ENCODE results near the gene IDH3A.

Gene IDH3A

GRCh38 chr15:78206326-78207109 is 57.4 kb downstream of the IDH3A start:
- no peaks in the 10 kb centered on the region for H3K36me3 ChIP-seq (ENCODE audit: control insufficient read depth in 4 of 4, insufficient read depth in 4 of 4, low read length in 3 of 4)
- WGBS (ENCODE audit: insufficient coverage) = 94% methylated on average over 11 of the region's 12 CpGs
- DNase-seq = no peak
- ChIA-PET CTCF (interaction anchor here (0.9 to 3.4 kb wide), 3 partner anchors 11 to 34 kb away, joined by 5 to 24 read pairs (median 5); no protein-coding TSS in a partner anchor), POLR2A (interaction anchor here (0.5 kb wide), 1 partner anchor 55 kb away, joined by 3 read pairs; no protein-coding TSS in a partner anchor)
- no peaks in the 10 kb centered on the region for H3K9me3 ChIP-seq (ENCODE audit: control extremely low read depth in 1 of 5, control insufficient read depth in 4 of 5, insufficient read depth in 2 of 5, low read depth in 1 of 5, low read length in 4 of 5)
- no peaks in the 10 kb centered on the region for H3K27me3 ChIP-seq (replicated peaks in 2 of 5; ENCODE audit: control insufficient read depth in 4 of 5, insufficient read depth in 5 of 5, low read length in 4 of 5)
- no peak overlapping the region for H3K4me3 ChIP-seq (ENCODE audit: control insufficient read depth in 1 of 7, extremely low read depth in 1 of 7, insufficient read depth in 4 of 7, low read depth in 2 of 7, low read length in 6 of 7)
- no peak overlapping the region for H3K27ac ChIP-seq (ENCODE audit: insufficient read depth in 1 of 2, low read depth in 1 of 2, low read length in 2 of 2, poor library complexity in 1 of 2, severe bottlenecking in 2 of 2)
- H3K4me1 ChIP-seq (ENCODE audit: control extremely low read depth in 1 of 4, control insufficient read depth in 4 of 4, insufficient read depth in 4 of 4, low read length in 3 of 4) = peaks cover 0 to 13% (median 5%) of the 10 kb centered on the region in 4 experiments

- no CpG with 5 or more reads among the region's 5 CpGs for WGBS (ENCODE audit: insufficient coverage)
- ChIA-PET POLR2A (interaction anchor here (0.5 kb wide), 1 partner anchor 54 kb away, joined by 3 read pairs; no protein-coding TSS in a partner anchor), CTCF (no interaction called here)
- DNase-seq = no peak
- no peak overlapping the region for H3K4me3 ChIP-seq (ENCODE audit: control insufficient read depth in 1 of 7, extremely low read depth in 1 of 7, insufficient read depth in 4 of 7, low read depth in 2 of 7, low read length in 6 of 7)
- H3K27ac ChIP-seq (ENCODE audit: insufficient read depth in 1 of 2, low read depth in 1 of 2, low read length in 2 of 2, poor library complexity in 1 of 2, severe bottlenecking in 2 of 2) = no peak overlapping the region
- no peaks in the 10 kb centered on the region for H3K36me3 ChIP-seq (ENCODE audit: control insufficient read depth in 4 of 4, insufficient read depth in 4 of 4, low read length in 3 of 4)
- H3K9me3 ChIP-seq (ENCODE audit: control extremely low read depth in 1 of 5, control insufficient read depth in 4 of 5, insufficient read depth in 2 of 5, low read depth in 1 of 5, low read length in 4 of 5) = no peaks in the 10 kb centered on the region
- no peaks in the 10 kb centered on the region for H3K27me3 ChIP-seq (replicated peaks in 2 of 5; ENCODE audit: control insufficient read depth in 4 of 5, insufficient read depth in 5 of 5, low read length in 4 of 5)
- peaks cover 0 to 13% (median 5%) of the 10 kb centered on the region in 4 experiments for H3K4me1 ChIP-seq (ENCODE audit: control extremely low read depth in 1 of 4, control insufficient read depth in 4 of 4, insufficient read depth in 4 of 4, low read length in 3 of 4)
Observed at GRCh38 chr15:78207110-78207458, 57.9 kb downstream of the IDH3A start.

- POLR2A ChIA-PET = no interaction called here
- no peaks in the 10 kb centered on the region for H3K36me3 ChIP-seq (ENCODE audit: control insufficient read depth in 4 of 4, insufficient read depth in 4 of 4, low read length in 3 of 4)
- 96% methylated on average over 6 of the region's 8 CpGs for WGBS (ENCODE audit: insufficient coverage)
- H3K4me3 ChIP-seq (ENCODE audit: control insufficient read depth in 1 of 7, extremely low read depth in 1 of 7, insufficient read depth in 4 of 7, low read depth in 2 of 7, low read length in 6 of 7) = no peak overlapping the region
- DNase-seq = no peak
- peaks cover 0 to 13% (median 7%) of the 10 kb centered on the region in 4 experiments for H3K4me1 ChIP-seq (ENCODE audit: control extremely low read depth in 1 of 4, control insufficient read depth in 4 of 4, insufficient read depth in 4 of 4, low read length in 3 of 4)
- CTCF ChIA-PET = no interaction called here
- H3K27ac ChIP-seq (ENCODE audit: insufficient read depth in 1 of 2, low read depth in 1 of 2, low read length in 2 of 2, poor library complexity in 1 of 2, severe bottlenecking in 2 of 2) = no peak overlapping the region
- H3K27me3 ChIP-seq (replicated peaks in 2 of 5; ENCODE audit: control insufficient read depth in 4 of 5, insufficient read depth in 5 of 5, low read length in 4 of 5) = no peaks in the 10 kb centered on the region
- no peaks in the 10 kb centered on the region for H3K9me3 ChIP-seq (ENCODE audit: control extremely low read depth in 1 of 5, control insufficient read depth in 4 of 5, insufficient read depth in 2 of 5, low read depth in 1 of 5, low read length in 4 of 5)
Observed at GRCh38 chr15:78207641-78208340, 58.6 kb downstream of the IDH3A start.

GRCh38 chr15:78208341-78208844 is 59.2 kb downstream of the IDH3A start:
- H3K4me3 ChIP-seq (ENCODE audit: control insufficient read depth in 1 of 7, extremely low read depth in 1 of 7, insufficient read depth in 4 of 7, low read depth in 2 of 7, low read length in 6 of 7) = no peak overlapping the region
- no peak overlapping the region for H3K27ac ChIP-seq (ENCODE audit: insufficient read depth in 1 of 2, low read depth in 1 of 2, low read length in 2 of 2, poor library complexity in 1 of 2, severe bottlenecking in 2 of 2)
- ChIA-PET POLR2A (no interaction called here), CTCF (no interaction called here)
- no peaks in the 10 kb centered on the region for H3K36me3 ChIP-seq (ENCODE audit: control insufficient read depth in 4 of 4, insufficient read depth in 4 of 4, low read length in 3 of 4)
- H3K4me1 ChIP-seq (ENCODE audit: control extremely low read depth in 1 of 4, control insufficient read depth in 4 of 4, insufficient read depth in 4 of 4, low read length in 3 of 4) = peaks cover 0 to 8% (median 6%) of the 10 kb centered on the region in 4 experiments
- DNase-seq = no peak
- 87% methylated on average over 7 of the region's 8 CpGs for WGBS (ENCODE audit: insufficient coverage)
- H3K27me3 ChIP-seq (replicated peaks in 2 of 5; ENCODE audit: control insufficient read depth in 4 of 5, insufficient read depth in 5 of 5, low read length in 4 of 5) = no peaks in the 10 kb centered on the region
- H3K9me3 ChIP-seq (ENCODE audit: control extremely low read depth in 1 of 5, control insufficient read depth in 4 of 5, insufficient read depth in 2 of 5, low read depth in 1 of 5, low read length in 4 of 5) = no peaks in the 10 kb centered on the region

GRCh38 chr15:78208887-78209645 is 59.9 kb downstream of the IDH3A start:
- Histone ChIP-seq H3K27ac (ENCODE audit: insufficient read depth in 1 of 2, low read depth in 1 of 2, low read length in 2 of 2, poor library complexity in 1 of 2, severe bottlenecking in 2 of 2) (no peak overlapping the region), H3K27me3 (replicated peaks in 2 of 5; ENCODE audit: control insufficient read depth in 4 of 5, insufficient read depth in 5 of 5, low read length in 4 of 5) (no peaks in the 10 kb centered on the region), H3K4me3 (ENCODE audit: control insufficient read depth in 1 of 7, extremely low read depth in 1 of 7, insufficient read depth in 4 of 7, low read depth in 2 of 7, low read length in 6 of 7) (no peak overlapping the region), H3K4me1 (ENCODE audit: control extremely low read depth in 1 of 4, control insufficient read depth in 4 of 4, insufficient read depth in 4 of 4, low read length in 3 of 4) (peaks cover 0 to 2% (median 2%) of the 10 kb centered on the region in 4 experiments), H3K9me3 (ENCODE audit: control extremely low read depth in 1 of 5, control insufficient read depth in 4 of 5, insufficient read depth in 2 of 5, low read depth in 1 of 5, low read length in 4 of 5) (no peaks in the 10 kb centered on the region), H3K36me3 (ENCODE audit: control insufficient read depth in 4 of 4, insufficient read depth in 4 of 4, low read length in 3 of 4) (no peaks in the 10 kb centered on the region)
- ChIA-PET POLR2A (no interaction called here), CTCF (no interaction called here)
- no peak for DNase-seq
- 96% methylated on average over 17 of the region's 20 CpGs for WGBS (ENCODE audit: insufficient coverage)

GRCh38 chr15:78209646-78210348 is 60.6 kb downstream of the IDH3A start:
- ChIA-PET CTCF (no interaction called here), POLR2A (no interaction called here)
- Histone ChIP-seq H3K9me3 (ENCODE audit: control extremely low read depth in 1 of 5, control insufficient read depth in 4 of 5, insufficient read depth in 2 of 5, low read depth in 1 of 5, low read length in 4 of 5) (no peaks in the 10 kb centered on the region), H3K4me3 (ENCODE audit: control insufficient read depth in 1 of 7, extremely low read depth in 1 of 7, insufficient read depth in 4 of 7, low read depth in 2 of 7, low read length in 6 of 7) (no peak overlapping the region), H3K4me1 (ENCODE audit: control extremely low read depth in 1 of 4, control insufficient read depth in 4 of 4, insufficient read depth in 4 of 4, low read length in 3 of 4) (peaks cover 0 to 2% (median under 1%) of the 10 kb centered on the region in 4 experiments), H3K27me3 (replicated peaks in 2 of 5; ENCODE audit: control insufficient read depth in 4 of 5, insufficient read depth in 5 of 5, low read length in 4 of 5) (no peaks in the 10 kb centered on the region), H3K36me3 (ENCODE audit: control insufficient read depth in 4 of 4, insufficient read depth in 4 of 4, low read length in 3 of 4) (no peaks in the 10 kb centered on the region), H3K27ac (ENCODE audit: insufficient read depth in 1 of 2, low read depth in 1 of 2, low read length in 2 of 2, poor library complexity in 1 of 2, severe bottlenecking in 2 of 2) (no peak overlapping the region)
- no peak for DNase-seq
- 81% methylated on average over 8 of the region's 9 CpGs for WGBS (ENCODE audit: insufficient coverage)
